CD4-positive, alpha-beta T cell treated with Interleukin-2 at 100 ng/mL for 4 hours (primary cell): ENCODE data around the gene RAB20.
"Not testable (repeated sequence)": the region's sequence is repeated elsewhere in the genome, so short reads cannot be mapped to it uniquely, and the experiment has no call there.

ENCODE experiments used
- DNase-seq: peaks from one replicate; pipeline ENCODE4 v3.0.0-alpha.2; 2020; ENCODE audit warnings: low spot score

Gene RAB20

GRCh38 chr13:110575322-110576069 is 14.0 kb upstream of the RAB20 start:
- no peak for DNase-seq

GRCh38 chr13:110574161-110574560 is 12.6 kb upstream of the RAB20 start:
- DNase-seq = no peak

GRCh38 chr13:110572778-110573118 is 11.2 kb upstream of the RAB20 start:
- DNase-seq = no peak

- DNase-seq = no peak
Measured at GRCh38 chr13:110571896-110572777, 10.6 kb upstream of the RAB20 start.

- DNase-seq = no peak
Measured at GRCh38 chr13:110570886-110571285, 9.4 kb upstream of the RAB20 start.

- DNase-seq = not testable (repeated sequence)
Measured at GRCh38 chr13:110569962-110570361, 8.4 kb upstream of the RAB20 start.

- DNase-seq = no peak
Measured at GRCh38 chr13:110568612-110569011, 7.1 kb upstream of the RAB20 start.

GRCh38 chr13:110566171-110566570 is 4.6 kb upstream of the RAB20 start:
- DNase-seq = no peak

GRCh38 chr13:110565296-110565695 is 3.8 kb upstream of the RAB20 start:
- DNase-seq = no peak

- DNase-seq = no peak
Measured at GRCh38 chr13:110564472-110564985, 3.0 kb upstream of the RAB20 start.

- DNase-seq = no peak
Measured at GRCh38 chr13:110563463-110563774, 1.9 kb upstream of the RAB20 start.

GRCh38 chr13:110562696-110563462 is 1.4 kb upstream of the RAB20 start:
- no peak for DNase-seq

- DNase-seq = no peak
Measured at GRCh38 chr13:110562036-110562597, 595 bp upstream of the RAB20 start.

- no peak for DNase-seq
Measured at GRCh38 chr13:110560601-110561343, 750 bp downstream of the RAB20 start.

GRCh38 chr13:110559986-110560385 is 1.5 kb downstream of the RAB20 start:
- DNase-seq = no peak

GRCh38 chr13:110559429-110559943 is 2.0 kb downstream of the RAB20 start:
- no peak for DNase-seq

GRCh38 chr13:110557610-110558305 is 3.8 kb downstream of the RAB20 start:
- no peak for DNase-seq

GRCh38 chr13:110557082-110557481 is 4.4 kb downstream of the RAB20 start:
- DNase-seq = no peak

GRCh38 chr13:110556224-110556606 is 5.3 kb downstream of the RAB20 start:
- DNase-seq = no peak

- no peak for DNase-seq
Measured at GRCh38 chr13:110555601-110556223, 5.8 kb downstream of the RAB20 start.
